ENCODE results near the gene MOB3A.
A peak's percentile ranks its signal among the peaks of the same experiment; 100 is the strongest.

The MOB3A gene

GRCh38 chr19:2079865-2080301 lies 16.2 kb downstream of the MOB3A start:
- DNase-seq = no peak

- DNase-seq = no peak
Measured at GRCh38 chr19:2079076-2079864, 16.9 kb downstream of the MOB3A start.

- DNase-seq = no peak
Measured at GRCh38 chr19:2077833-2078619, 18.1 kb downstream of the MOB3A start.

- no peak for DNase-seq
Measured at GRCh38 chr19:2077398-2077797, 18.7 kb downstream of the MOB3A start.

- DNase-seq = no peak
Measured at GRCh38 chr19:2076526-2076944, 19.6 kb downstream of the MOB3A start.

GRCh38 chr19:2072757-2073551 lies 23.2 kb downstream of the MOB3A start:
- DNase-seq = no peak

GRCh38 chr19:2070986-2071673 lies 25.0 kb downstream of the MOB3A start:
- DNase-seq = no peak

GRCh38 chr19:2070436-2070827 lies 25.7 kb downstream of the MOB3A start:
- no peak for DNase-seq

- DNase-seq = no peak
Measured at GRCh38 chr19:2064788-2065524, 31.2 kb downstream of the MOB3A start.

GRCh38 chr19:2064395-2064787 lies 31.7 kb downstream of the MOB3A start:
- no peak for DNase-seq

GRCh38 chr19:2063824-2064223 lies 32.3 kb downstream of the MOB3A start:
- DNase-seq = no peak

- DNase-seq = no peak
Measured at GRCh38 chr19:2062770-2063169, 33.4 kb downstream of the MOB3A start.

- DNase-seq = no peak
Measured at GRCh38 chr19:2062389-2062729, 33.8 kb downstream of the MOB3A start.

- DNase-seq = peak; percentile 95
Measured at GRCh38 chr19:2061495-2062388, 34.4 kb downstream of the MOB3A start.

- no peak for DNase-seq
Measured at GRCh38 chr19:2060884-2061494, 35.1 kb downstream of the MOB3A start.

GRCh38 chr19:2059422-2060201 lies 36.5 kb downstream of the MOB3A start:
- DNase-seq = no peak

- no peak for DNase-seq
Measured at GRCh38 chr19:2058570-2059421, 37.3 kb downstream of the MOB3A start.

Measured in NCI-H2107 (cell line).